Epithelial cell of esophagus (primary cell): ENCODE measurements around the gene ARHGEF7.
"Not testable (repeated sequence)": the region's sequence is repeated elsewhere in the genome, so short reads cannot be mapped to it uniquely, and the experiment has no call there.

Experiments used
- DNase-seq: peaks from one replicate; pipeline ENCODE4 v3.0.0; 2010; ENCODE audit warnings: low read depth
- H3K4me3 ChIP-seq: 2 replicates; pipeline ENCODE4 v1.5.1; 2011; ENCODE audit warnings: mild to moderate bottlenecking, low read length, control low read depth
- CTCF ChIP-seq: IDR thresholded peaks from 2 replicates; pipeline ENCODE4 v1.5.1; 2011; ENCODE audit warnings: low read depth, mild to moderate bottlenecking, low read length, control low read depth, inconsistent platforms; ENCODE audit not compliant: insufficient read depth; ENCODE audit errors: missing control alignments

ARHGEF7 gene

GRCh38 chr13:111255228-111255790 is 140.2 kb downstream of the ARHGEF7 start:
- TF ChIP-seq CTCF, result no peak
- H3K4me3 ChIP-seq, result no peak overlapping the region
- no peak for DNase-seq

GRCh38 chr13:111256458-111256857 is 141.3 kb downstream of the ARHGEF7 start:
- DNase-seq, result no peak
- no peak for TF ChIP-seq CTCF
- H3K4me3 ChIP-seq, result no peak overlapping the region

GRCh38 chr13:111256946-111257345 is 141.8 kb downstream of the ARHGEF7 start:
- no peak overlapping the region for H3K4me3 ChIP-seq
- DNase-seq, result no peak
- TF ChIP-seq CTCF, result no peak

GRCh38 chr13:111257899-111258298 is 142.8 kb downstream of the ARHGEF7 start:
- H3K4me3 ChIP-seq, DNase-seq: not testable (repeated sequence)

GRCh38 chr13:111258637-111259036 is 143.5 kb downstream of the ARHGEF7 start:
- no peak for TF ChIP-seq CTCF
- H3K4me3 ChIP-seq, result no peak overlapping the region
- DNase-seq, result no peak

- H3K4me3 ChIP-seq, result no peak overlapping the region
- DNase-seq, result no peak
- no peak for TF ChIP-seq CTCF
These were observed 143.9 kb downstream of the ARHGEF7 start for GRCh38 chr13:111259058-111259457.

GRCh38 chr13:111261326-111261725 is 146.2 kb downstream of the ARHGEF7 start:
- no peak for TF ChIP-seq CTCF
- H3K4me3 ChIP-seq, result no peak overlapping the region
- no peak for DNase-seq

GRCh38 chr13:111262281-111262680 is 147.2 kb downstream of the ARHGEF7 start:
- DNase-seq, result no peak
- H3K4me3 ChIP-seq, result no peak overlapping the region
- no peak for TF ChIP-seq CTCF
